Measurements from ENCODE around the gene JAKMIP2.

- no peak for TF ChIP-seq POLR2AphosphoS5 (IDR thresholded peaks at IDR 0.05)
- no peak for TF ChIP-seq EP300 (IDR thresholded peaks at IDR 0.05)
- no peak for TF ChIP-seq CTCF (IDR thresholded peaks at IDR 0.05)
- TF ChIP-seq POLR2A (IDR thresholded peaks at IDR 0.05; ENCODE audit: low read depth) = no peak
These were observed 89.3 kb downstream of the JAKMIP2 start for GRCh38 chr5:147693233-147693632.
